Inflammatory macrophage treated with lipopolysaccharide for 1 hour (primary cell): ENCODE results near the gene ASB13.

Source experiments
- DNase-seq, 2 donors: peaks; one replicate each; pipeline ENCODE4 v3.0.0-alpha.2; 2020 to 2022

Gene ASB13

DNA sequence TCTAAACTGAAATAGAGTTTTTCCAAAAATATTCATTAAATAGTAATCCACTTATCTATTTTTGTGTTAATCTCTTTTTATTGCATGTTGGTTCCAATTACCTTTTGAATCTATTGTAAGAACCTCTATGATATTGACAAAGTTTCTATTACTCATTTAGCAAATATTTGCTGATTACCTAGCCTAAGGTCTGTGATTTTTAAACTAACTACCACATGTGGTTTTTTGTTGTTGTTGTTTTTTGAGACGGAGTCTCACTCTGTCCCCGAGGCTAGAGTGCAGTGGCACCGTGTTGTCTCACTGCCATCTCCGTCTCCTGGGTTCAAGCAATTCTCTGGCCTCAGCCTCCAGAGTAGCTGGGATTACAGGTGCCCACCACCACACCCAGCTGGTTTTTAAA is 2.0 kb upstream of the ASB13 start:
- no peak for DNase-seq

- no peak for DNase-seq
Measured at GRCh38 chr10:5666841-5667630, 641 bp upstream of the ASB13 start.

DNA sequence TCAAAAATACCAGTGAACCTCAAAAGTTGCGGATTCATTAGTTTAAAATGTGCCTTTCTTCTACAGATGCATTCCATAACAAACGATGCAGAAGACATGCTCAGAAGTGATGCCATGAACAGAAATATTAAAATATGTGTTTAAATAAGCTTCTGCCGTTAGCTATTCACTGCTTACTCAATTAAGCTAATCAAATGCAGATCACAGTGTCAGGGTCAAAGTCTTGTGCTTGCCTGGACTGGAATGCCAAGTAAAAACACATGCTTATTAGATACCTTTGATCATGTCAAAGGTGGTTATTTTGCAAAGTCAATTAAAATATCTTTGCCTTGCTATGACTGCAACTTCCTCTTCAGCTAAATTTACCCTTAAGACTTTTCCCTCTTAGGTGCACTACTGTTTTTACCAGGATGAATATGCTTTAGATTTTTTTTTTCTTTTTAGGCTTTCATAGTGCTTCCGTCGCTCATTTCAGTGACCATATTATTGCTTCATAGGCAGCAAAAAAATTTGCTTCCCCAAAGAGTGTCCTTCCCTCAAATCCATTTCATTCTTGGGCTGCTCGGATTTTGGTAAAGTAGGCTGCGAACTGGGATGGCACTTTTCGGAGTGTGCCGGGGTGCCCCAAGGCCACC is 905 bp downstream of the ASB13 start:
- DNase-seq: peak in 1 of 2 donors; percentile 27

DNA sequence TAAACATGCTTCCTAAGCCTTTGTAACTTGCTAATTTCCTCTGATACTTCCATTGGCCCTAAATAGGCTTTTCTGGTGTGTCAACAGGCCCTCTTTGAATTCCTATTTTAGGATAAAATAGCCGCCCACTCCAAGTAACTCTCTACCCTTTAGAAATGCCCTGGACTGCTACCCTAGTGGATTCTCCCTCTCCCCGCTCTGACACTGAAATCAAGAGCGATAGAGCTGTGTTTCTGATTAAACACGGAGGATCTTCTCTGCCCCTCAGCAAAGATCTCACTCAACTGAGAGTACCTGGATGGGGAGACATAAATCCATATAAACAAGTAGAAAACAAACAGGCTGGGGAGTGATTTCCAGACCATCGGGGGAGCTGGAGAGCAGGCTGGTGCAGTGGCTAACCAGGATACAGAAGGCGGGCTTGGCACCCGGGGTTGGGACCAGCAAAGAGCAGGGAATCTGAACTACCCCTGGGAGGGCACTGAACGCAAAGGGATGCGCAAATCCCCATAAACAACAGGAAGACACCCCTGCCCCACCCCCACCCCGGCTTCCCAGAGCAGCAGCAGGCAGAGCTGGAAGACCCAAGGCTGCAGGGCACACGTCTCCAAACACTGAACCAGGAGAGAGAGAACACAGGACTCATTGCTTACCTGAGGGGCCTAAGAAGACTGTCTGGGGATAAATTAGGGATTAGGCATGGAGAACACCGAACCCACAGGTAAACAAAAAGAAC is 2.5 kb downstream of the ASB13 start:
- no peak for DNase-seq

DNA sequence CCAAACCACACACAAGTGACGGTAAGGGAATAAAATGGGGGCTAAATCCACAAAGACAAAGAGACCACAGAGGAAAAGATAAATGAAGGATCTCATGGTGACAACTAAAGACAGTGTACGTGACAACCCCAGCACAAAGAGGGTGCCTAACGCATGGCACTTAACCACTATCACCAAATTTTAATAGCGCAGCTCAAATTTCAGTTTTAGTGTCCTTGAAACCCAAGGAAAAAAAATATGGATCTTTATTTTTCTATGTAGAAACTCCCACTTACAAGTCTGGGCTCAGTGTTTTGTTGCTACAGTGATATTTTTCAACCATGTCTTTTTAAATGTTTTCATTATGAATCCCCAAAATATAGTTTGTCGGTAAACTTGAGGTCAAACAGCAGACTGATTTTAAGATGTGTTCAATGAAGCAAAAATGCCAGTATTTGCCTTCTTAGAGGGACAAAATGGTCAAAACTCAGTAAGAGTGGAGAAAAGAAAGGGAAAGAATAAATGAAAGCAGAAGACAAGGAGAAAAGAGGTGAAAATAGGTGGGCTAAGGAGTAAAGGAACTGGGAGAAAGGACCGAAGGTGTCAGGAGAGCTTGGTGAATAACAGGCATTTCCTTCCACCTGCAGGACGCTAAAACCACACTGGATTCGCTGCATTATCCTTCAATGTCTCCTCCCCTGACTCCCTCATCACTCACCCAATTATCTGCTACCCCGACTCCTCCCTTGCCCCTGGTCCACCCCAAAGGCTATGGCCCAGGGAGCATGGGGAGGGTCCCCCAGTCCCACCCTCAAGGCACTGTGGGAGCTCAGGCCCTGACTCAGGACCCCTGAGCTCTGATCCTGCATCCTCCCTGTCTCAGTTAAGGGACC is 3.5 kb downstream of the ASB13 start:
- no peak for DNase-seq

GRCh38 chr10:5661043-5661442 is 5.4 kb downstream of the ASB13 start:
- DNase-seq: no peak

DNA sequence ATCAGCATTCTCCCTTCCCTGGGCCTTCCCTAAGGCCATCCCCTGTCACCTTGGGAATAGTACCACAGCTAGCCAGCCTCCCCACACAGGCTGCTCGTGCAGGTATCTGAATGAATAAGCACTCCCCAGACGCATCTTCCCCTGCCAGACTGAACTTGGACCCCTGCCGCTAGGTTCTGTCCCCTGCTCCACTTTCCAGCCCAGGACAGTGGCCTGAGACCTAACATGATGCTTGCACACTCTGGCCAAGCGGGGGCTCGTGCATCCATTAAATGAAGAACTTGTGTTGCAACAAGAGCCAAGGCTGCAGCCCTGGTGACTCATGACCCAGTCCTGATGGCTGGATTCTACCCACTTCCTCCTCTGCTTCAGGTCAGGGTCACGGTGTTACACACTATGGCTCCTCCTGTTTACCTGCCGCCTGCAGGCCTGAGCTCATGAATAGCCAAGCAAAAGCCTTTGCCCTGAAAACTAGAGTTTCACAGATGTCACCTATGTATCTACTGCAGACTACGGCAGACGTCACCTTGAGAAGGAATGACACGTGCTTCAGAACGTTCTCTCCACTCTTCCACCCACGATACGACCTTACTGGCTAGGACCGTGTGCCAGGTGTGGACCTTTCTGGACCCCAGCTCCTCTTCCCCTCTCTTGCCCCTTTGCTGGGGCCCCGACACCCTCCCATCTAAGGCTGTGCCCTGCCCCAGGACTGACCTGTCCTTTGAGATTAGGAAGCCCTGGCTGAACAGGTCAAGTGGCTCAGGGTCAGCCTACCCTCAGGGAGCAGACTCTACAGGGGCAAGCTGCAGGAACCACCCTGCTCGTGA is 6.5 kb downstream of the ASB13 start:
- DNase-seq: peak; percentile 66 to 75

DNA sequence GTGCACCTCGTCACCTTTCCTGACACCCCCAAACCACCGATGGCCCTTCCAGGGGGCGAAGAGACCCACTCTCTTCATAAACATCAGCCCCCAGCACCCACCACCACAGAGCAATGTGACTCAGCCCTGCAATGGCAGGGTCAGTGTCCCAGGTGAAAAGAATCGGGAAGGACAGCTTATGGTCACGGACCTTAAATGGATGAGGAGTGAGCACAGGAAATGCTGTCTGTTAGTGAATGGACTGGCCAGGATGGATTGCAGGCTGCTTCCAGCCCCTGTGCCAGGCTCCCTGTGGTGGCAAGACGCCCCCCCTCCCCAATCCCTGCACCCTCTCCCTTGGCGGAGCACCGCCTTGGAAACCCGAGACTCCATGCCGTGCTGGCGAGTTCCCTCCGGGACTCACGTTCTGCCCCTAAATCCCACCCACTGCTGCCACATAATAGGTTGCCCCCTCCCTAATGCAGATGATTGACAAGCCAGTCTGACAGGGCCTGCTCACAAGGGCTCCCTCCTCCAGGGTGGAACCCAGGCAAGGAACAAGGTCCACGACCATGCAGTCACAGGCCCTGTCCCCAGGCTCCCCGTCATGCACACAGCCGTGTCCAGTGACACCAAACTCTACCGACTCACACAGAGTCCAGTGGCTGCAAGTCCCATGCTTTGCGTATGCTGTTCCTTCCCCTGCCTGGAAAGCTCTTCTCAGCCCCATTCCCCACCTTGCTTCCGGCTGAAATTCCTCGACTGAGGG is 7.3 kb downstream of the ASB13 start:
- DNase-seq: no peak

- DNase-seq: no peak
Measured at GRCh38 chr10:5656737-5657579, 9.4 kb downstream of the ASB13 start.

DNA sequence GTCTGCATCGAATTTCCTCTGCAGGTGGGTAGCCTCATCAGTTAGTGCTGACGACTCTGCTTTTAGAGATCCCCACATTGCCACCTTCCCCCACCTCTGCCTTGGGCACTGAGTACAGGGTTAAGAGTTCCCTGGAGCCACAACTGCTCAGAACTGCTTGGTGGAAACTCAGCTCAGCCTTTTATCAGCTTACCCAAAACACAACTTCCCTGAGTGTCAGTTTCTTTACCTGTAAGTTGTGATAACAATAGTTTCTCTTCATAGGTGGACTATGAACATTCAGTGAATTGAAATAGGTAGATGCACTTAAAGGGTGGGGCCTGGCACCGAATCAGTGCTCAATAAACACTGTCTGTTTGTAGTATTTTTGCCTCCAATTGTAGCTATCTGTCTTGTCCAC is 11.3 kb downstream of the ASB13 start:
- DNase-seq: no peak

DNA sequence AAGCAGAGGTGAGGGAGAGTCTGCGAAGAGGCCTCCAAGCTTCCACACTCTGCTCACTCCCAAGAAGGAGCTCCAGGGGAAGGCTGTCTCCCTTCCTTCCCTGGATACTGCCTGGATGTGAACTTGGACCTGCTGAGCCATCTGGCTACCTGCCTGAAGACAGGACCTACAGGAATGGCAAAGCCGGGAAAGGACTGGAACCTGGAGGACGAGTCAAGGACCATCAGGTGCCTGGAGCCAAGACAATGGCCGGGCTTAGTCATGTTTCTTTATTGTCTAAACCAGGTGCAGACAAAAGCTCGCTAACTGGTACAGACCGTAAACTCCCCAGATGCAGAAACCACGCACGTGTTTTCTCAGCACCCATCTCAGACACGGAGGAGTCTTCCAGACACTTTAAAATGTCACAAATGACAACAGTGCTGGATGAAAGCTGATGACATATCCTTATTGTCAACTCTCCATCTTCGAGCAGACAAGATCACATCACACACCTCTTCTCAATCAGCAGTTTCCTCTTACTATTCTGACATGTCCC is 12.1 kb downstream of the ASB13 start:
- no peak for DNase-seq

DNA sequence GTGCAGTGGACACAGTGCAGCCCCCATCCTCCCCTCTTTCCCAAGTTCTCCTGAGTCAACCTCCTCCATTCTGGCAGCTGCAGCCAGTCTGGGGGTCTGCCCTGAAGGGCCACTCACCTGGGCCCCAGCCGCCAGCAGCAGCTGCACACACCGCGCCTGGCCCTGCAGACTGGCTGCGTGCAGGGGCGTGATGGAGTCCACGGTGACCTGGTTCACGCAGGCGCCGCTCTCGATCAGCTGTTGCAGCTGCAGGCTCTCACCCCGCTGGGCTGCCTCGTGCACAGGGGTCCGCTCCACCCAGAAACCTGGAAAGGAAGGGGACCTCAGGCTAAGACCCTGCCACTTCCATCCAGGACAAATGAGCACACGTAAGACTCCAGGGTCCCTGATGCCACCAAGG is 13.6 kb downstream of the ASB13 start:
- DNase-seq: no peak

- DNase-seq: no peak
Measured at GRCh38 chr10:5651388-5651764, 15.0 kb downstream of the ASB13 start.

GRCh38 chr10:5650664-5651387 is 15.6 kb downstream of the ASB13 start:
- DNase-seq: no peak

- no peak for DNase-seq
Measured at GRCh38 chr10:5649746-5650145, 16.6 kb downstream of the ASB13 start.

DNA sequence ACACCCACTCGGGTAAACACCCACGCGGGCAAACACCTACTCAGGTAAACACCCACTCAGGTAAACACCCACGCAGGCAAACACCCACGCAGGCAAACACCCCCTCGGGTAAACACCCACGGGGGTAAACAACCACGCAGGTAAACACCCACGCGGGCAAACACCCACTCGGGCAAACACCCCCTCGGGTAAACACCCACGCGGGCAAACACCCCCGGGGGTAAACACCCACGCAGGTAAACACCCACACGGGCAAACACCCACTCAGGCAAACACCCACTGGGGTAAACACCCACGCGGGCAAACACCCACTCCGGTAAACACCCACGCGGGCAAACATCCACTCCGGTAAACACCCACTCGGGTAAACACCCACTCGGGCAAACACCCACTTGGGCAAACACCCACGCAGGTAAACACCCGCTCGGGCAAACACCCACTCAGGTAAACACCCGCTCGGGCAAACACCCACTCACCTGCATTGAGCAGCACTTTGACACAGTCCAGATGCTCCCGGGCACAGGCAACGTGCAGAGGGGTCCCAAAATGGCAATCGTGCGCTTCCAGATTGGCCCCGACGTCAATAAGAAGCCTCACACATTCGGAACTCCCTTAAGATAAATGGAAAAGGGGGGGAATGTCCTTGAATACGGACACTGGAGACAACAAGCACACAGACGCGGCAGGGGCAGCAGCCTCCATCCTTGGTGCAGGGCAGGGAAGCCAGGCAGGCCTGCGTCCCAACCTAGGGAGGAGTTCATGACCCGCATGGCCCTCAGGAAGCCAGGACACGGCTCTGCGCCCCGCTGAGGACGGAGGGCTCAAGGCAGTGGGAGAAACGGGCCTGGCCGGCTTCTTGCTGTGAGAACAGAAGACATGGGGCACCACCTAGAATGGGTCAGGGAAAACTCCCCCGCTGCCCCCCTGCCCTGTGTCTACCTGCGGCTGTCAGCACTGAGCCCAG is 17.6 kb downstream of the ASB13 start:
- no peak for DNase-seq

DNA sequence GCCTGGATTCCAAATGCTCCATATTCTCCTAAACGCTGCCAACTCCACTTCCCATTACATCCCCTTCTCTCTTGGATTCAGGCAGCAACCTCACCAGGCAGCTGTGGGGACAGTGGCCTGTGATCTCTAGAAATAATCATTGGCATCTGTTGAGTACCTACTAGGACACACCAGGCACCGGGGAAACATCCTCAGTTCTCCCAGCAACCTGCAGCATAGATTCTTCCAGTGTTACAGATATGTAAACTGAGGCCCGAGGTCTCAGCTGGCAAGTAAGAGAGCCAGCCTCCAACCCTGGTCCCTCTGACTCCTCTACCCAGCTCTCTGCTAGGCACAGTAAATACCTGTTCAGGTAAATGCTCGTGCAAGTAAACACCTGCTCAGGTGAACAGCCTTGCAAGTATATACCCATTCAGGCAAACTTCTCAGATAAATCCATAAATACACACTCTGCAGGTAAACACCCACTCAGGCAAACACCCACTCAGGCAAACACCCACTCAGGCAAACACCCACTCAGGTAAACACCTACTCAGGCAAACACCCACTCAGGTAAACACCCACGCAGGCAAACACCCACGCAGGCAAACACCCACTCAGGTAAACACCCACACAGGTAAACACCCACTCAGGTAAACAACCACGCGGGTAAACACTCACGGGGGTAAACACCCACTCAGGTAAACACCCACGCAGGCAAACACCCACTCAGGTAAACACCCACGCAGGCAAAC is 18.7 kb downstream of the ASB13 start:
- no peak for DNase-seq
